GM21360 (cell line): ENCODE measurements around the gene CAST.
A peak's percentile ranks its signal among the peaks of the same experiment; 100 is the strongest.
"Not testable (repeated sequence)": the region's sequence is repeated elsewhere in the genome, so short reads cannot be mapped to it uniquely, and the experiment has no call there.

ENCODE experiments used
- ATAC-seq: cut with Tn5 transposase; IDR thresholded peaks from one replicate; pipeline ENCODE4 v1.9.1; 2021; ENCODE audit warnings: mild to moderate bottlenecking, moderate library complexity; ENCODE audit not compliant: unreplicated experiment

CAST gene

DNA sequence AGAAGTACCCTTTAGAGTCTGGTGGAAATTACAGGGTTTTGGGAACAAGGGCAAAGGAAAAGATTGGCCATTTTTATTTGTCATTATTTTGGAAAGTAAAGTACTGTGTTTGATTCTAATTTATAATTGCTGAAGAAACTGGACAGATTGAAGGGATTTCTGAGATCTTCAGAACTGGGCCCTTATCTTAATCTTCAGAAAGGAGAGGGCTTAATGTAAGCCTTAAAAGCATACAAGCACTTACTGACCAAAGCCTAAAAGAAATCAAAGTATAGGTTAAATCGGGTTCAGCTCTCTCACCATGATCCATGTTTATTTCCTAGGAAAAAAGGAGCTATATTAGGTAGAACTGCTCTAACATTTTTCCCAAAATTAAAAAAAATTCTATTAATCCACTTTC is 109.9 kb downstream of the CAST start:
- ATAC-seq = no peak

DNA sequence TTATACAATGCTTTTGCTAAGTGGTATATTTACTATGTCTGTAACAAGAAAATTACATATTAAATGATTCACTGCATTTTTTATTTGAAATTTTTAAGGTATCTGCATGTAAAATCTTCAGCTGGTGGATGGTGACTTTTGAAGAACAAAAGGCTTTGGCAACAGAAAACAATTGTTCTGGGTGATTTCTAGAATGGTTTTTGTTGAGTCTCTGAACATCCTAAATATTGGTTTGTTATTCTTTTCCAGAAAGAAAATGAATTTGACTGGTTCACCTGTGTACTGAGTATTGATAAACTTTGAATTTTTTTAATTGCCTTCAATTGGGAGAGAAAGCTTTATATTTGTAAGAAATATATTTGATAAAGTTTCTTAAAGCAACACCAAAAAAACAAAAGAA is 110.4 kb downstream of the CAST start:
- no peak for ATAC-seq

DNA sequence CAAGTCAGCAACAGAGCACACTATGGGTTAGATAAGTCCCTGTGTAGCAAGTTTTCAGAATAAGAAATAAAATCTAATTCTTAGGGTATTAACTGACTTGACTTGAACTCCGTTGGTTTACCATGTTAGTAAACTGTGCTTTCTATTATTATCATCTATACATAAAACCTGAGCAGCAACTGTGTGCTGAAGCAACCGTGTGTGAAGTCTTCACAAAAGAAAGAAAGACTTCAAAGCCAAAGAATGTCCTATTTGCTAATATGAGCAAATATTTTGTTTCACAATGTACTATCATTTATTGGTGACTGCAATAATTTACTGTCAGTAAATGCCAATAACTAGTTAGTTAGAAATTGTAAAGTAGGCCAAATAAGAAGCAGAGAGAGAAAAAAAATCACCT is 112.9 kb downstream of the CAST start:
- ATAC-seq = no peak

DNA sequence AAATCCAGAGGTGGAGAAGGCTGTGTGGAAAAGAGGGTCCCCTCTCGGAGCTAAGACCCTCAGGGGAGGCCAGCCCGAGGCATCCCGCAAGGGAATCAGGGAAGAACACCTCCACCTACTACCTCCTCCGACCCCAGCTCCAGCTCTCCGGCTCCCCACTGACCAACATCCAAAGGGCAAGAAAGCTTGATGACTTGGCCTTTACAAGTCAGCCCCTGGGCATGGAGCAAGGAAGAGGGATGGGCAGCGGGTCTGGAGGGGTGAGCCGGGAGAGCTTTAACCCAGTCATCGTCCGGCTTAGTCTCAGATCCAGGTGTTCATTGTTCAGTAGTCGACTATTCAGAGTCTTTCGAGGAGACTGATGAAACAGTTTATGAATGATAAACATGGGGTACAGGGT is 113.5 kb downstream of the CAST start:
- no peak for ATAC-seq

DNA sequence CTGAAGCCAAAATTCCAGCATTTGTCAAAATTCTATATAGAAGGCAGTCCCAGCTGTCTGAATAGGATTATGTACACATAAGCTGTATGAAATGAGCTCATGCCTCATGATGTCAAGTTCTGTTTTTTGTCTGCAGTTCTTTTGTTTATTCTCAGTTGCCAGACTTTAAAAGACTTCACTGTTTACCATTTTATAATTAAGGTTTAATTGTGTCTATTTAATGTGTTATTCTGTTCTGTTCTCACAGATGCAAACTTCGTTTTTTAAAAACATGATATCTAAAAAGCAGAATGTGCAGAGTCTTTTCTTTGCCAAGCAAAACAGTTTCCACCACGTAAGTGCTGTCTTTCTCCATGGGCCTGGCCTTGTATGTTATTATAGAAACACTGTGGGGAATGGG is 114.4 kb downstream of the CAST start:
- no peak for ATAC-seq

DNA sequence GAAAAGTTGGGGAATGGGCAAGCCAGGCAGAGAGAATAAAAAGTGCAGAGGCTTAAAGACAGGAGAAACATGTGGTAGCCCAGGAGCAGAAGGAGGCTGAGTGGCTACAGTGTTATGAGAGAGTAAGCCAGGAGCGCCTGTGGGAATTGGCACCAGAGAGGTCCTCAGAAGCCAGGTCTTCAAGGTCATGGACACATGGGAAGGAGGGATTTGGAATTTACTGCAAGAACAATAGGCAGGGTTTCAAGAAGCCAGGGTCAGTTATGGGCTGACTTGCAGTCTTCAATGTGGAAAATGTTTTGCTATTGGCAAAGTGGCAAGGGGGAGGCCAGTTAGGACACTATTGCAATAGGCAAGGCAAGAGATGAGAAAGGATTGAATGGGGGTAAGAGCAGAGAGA is 116.2 kb downstream of the CAST start:
- ATAC-seq = no peak

DNA sequence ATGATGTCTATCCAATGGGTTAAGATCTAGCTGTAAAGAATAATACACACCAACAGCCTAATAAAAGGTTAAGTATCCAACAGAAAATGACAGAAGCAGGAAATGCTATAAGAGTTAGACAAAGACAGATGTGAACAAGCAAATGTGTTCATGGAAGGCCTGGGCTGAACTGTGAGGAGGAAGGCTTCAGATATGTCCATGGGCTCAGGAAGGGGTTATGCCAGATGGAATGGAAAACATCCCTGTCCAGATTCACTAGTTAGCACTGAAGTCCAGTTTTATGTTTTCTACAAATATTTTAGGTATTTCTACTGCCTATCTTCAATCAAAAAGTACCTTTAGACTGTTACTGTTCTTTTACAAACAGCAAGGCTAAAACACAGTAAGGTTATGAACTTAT is 118.5 kb downstream of the CAST start:
- no peak for ATAC-seq

DNA sequence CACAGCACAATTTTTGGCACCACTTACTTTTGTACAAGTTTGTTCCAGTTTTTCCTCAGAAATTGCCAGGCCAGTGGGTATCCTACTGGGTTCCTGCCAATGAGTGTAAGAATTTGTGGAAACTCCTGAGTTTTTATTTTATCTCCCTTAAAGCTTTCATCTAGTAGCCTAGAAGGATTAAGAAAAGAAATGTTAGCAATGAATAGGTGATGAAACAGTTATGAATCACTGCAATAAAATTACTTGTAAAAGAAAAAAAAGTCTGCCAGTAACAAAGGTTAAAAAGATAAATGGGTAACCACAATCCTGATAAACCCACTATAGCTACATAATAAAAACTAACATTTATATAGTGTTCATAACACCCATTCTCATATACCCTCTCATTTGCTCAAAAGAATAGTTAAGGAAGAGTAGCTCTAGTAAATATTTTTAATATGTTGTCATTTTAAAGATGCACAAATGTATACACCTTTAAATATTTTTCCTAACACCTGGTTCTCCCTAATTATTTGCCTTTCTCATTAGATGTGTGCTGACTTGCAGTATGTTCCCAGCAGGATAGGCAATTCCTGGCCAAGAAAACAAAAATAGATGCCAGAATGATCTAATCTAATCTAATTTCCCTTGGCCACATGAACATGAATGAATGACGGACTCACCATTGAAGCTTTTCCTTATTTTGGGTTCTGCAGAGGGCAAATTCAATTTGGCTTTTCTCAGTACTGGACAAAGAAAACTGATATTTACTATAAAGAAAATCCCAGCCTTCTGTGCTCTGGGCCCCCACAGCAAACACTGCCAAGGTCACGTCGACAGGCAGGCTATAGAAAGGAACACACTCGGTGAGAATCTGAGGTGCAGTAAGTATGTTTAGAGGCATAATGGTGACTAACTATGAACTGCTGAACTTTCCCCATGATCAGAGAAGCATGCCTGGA is 119.1 kb downstream of the CAST start:
- ATAC-seq = no peak

DNA sequence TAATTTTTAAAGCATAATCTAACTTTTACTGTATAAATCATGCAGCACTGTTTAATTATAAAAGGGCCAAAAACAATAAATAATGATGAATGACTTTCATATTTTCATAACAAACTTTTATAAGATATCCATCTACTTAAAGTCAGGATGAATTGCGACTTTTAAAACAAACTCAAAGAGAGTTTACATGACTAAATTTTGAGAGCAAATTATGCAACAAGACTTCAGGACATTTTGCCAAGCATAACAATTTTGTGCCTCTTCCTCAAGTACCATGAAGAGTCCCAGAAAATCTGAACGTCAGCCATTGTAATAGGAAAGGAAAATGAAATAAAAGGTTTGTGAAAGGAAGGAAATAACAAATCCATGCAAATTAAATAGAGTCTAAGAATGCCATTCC is 121.2 kb downstream of the CAST start:
- ATAC-seq = no peak

DNA sequence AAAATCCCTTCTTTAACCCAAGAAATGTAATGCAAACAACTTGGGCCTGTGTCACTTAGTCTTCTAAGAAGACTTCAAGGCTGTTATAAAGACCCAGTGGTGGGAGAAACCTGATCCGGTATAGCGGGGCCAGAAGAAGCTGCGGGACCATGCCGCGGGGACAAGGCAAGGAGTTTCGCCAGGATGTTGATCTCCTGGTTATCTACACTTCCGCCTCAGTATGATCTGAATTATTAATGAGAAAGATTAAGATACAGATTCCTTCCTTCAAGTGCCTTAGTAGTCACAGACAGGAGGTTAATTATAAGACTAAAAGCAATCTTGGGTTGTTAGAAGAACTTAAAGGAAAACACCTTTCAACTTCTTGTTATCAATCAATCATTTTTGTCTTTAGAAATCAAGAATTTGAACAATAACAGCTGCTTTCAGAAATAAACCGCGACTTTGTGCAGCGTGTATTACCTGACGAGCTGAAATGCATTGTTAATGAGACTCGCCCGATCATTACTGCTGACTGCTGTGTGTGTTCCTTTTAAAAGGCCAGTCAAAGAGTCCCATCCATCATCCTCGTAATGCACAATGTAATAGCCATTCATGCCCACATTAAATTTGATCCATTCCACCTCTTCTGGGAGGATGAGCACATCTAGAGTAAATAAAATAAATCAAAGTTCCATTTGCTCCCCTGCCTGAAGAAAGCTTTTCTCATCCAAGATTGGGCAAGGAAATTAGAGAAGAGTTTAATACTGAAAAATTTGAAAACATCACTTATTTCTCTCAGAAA is 123.3 kb downstream of the CAST start:
- no peak for ATAC-seq

DNA sequence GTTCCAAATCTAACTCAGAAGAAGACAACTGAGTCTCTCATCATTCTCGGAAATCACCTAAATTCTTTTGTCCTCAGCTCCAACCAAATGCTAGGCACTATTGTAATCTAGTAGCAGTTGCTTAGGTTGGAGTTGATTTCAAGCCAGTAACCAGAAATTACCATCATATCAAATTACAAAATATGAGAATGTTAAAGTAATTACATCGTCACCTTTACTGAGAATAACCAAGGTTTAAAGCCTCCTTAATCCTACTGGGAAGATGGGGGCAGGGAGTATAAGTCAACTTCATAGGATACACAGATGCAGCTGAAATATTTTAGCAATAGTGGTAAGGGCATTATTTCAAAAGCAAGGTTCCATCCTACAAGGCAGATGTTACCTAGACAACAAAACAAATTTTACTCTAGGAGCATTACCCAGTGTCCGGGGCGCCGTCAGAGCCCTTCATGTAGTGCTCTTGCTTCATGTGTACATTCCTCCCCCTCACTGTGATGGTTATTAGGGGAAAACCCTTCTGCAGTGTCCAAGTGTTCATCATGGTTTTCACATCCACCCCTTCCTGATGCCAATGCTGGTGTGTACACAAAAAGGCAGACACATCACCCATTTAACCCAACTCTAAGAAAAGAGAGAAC is 126.1 kb downstream of the CAST start:
- no peak for ATAC-seq

DNA sequence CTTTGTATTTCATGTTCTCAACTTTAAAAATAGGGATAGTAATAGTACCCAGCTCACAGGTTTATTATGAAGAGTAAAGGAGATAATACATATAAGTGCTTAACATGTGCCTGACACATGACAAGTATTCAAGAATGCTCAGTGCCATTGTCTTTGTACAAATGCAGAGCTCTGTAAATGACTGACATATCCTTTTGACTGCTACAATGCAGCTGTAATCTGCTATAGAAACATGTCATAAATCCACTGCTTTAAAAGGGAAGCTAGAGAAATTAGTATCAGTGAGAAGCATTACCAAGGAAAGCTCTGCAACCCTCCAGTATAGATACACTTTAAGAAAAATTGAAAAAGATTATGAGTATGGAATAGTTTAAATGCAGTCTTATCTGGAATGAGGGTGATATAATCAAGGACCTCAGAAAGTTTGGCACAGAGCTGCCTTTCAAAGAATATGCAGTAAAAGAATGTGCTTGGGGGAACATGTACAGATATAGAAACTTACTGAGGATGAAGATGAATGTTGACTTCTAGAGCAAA is 127.7 kb downstream of the CAST start:
- no peak for ATAC-seq

DNA sequence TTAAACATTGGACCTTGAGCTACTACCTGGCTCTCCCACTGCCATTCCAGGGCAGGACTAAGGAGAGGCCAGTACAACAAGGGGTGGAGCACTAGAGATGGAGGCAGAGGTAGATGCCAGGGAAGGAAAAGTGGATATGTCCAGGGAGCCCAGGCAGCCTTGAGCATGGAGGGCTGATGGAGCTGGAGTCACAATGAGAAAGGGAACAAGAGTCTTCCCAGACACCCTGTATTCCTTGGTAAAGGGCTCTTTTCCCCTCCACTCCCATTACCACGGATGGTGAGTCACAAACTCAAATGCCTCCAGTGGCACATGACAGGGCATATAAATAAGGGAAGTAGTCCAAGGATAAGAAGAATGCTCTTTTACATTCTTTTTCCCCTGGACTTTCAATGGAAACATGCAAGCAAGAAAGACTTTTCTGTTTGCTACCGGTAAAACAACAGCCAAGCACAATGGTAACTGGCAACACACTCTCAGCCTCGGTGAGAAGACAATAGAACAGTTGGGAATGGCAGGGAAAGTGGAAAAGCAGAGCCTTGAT is 128.9 kb downstream of the CAST start:
- no peak for ATAC-seq

DNA sequence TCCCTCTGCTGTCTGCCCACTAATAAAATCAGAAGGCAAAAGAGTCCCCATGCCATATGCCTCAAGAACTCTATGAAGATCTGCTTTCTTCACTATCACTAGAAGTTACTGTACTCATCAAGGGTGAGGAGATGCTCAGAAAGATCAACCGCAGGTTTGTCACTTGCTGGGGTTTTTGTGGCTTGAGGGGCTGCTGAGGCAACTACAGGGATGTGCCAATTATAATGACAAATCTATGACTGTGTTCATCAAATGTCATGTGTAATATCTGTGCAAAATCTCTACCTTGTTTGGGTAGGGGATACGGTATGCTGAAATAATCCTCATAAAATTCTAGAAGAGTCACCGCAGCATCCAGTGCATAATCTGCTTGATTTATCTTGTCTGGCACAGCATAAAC is 132.6 kb downstream of the CAST start:
- ATAC-seq = no peak

DNA sequence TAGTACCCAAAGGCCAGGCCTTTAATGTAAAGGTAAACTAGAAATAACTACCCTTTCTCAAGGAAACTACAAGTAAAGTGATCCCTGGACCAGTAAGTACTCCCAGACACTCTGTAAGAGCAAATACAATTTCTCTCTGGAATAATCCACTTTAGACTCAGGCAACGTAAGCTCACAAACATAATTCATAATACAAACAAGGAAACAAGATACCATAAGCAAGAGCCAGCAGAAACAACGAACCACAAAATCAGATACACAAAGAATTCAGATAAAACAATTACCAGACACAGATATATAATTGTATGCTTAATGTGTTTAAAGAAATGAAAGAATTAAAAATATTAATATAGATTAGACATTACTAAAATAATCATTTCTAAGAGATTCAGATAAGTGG is 133.4 kb downstream of the CAST start:
- ATAC-seq = no peak

DNA sequence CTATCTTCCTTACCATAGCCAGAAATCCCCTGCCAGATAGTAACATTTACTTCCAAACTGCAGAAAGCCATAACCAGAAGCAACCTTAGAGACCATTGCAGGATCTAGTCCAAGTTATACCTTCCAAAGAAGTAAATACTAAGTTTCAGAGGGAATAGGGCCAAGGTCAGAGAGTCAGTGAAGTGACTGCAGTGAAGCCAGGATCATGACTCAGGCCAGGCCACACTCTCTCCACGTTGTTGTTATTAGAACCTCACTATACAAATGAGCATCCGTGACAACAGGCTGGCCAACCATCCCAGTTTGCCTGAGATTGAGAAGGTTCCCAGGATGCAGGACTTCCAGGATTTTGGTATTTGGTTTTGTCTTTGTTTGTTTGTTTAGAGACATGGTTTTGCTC is 134.3 kb downstream of the CAST start:
- no peak for ATAC-seq

DNA sequence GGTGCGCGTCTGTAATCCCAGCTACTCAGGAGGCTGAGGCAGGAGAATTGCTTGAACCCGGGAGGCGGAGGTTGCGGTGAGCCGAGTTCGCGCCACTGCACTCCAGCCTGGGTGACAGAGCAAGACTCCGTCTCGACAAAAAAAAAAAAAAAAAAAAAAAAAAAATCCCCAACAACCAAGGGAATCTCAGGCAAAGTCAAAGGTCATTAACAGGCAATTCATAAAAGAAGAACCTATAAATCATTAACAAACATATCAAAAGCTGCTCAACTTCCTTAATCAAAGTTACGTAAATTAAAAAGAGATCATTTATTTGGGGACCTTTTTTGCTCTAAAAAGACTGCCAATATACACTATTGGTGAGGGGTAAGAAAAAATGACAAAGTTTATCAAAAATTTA is 139.5 kb downstream of the CAST start:
- ATAC-seq = not testable (repeated sequence)

DNA sequence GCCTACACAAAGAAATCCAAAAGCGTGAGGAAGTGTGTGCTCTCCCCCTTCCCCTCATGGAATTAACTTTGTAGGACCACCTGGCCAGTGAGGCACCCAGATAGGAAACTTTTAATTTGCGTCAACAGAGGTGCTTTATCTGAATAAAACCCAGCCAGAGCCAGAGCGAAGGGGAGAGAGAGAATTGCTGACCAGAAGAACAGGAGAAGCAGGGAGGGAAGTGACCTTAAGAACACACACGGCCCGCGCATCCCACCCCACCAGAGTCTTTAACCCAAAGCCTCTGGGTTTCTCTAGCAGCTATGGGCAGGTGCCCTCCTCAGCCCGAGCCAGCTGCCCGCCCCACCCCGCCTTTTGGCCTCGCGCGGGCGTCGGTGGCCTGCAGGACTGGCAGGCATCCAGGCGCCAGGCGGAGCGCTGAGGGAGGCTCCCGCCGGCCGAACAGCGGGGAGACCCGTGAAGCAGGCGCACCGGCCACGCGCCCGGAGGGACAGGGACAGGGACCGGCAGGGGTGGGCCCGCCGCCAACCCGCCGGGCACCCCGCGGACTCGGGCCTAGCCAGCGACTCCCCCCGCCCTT is 145.0 kb downstream of the CAST start:
- peak; percentile 33 for ATAC-seq

DNA sequence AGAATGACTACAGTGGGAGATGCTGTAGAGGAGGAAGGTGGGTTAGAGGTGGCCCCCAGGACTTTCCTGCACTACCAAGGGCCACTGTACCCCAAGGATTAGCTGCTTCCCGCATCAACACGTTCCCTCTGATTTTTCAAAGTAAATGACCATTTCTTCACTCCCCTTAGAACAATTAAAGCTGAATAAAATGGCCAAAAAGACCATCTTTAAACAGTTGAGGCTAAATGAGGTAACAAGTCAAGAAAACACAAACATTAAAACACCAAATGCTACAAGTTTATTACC is 146.3 kb downstream of the CAST start:
- no peak for ATAC-seq

DNA sequence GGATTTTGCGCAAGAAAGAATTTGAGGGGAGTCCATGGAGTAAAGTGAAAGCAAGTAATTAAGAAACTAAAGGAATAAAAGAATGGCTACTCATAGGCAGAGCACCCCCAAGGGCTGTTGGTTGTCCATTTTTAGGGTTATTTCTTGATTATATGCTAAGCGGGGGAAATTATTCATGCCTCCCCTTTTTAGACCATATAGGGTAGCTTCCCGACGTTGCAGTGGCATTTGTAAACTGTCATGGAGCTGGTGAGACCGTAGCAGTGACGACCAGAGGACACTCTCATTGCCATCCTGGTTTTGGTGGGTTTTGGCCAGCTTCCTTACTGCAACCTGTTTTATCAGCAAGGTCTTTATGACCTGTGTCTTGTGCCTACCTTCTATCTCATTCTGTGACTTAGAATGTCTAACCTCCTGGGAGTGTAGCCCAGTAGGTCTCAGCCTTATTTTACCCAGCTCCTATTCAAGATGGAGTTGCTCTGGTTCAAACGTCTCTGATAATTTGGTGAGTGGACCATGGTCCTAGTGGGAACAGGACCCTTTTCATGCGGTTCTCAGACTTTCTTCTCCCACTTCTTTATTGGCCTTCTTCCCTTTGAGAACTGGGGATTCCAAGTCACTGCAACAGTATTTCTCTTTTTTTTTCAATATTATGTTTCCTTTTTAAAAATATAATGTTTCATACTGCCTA is 146.8 kb downstream of the CAST start:
- no peak for ATAC-seq
